Measurements from ENCODE around the gene KRTAP9-2.
"Not testable (repeated sequence)": the region's sequence is repeated elsewhere in the genome, so short reads cannot be mapped to it uniquely, and the experiment has no call there.

The KRTAP9-2 gene

GRCh38 chr17:41199421-41200078, 26.9 kb upstream of the KRTAP9-2 start:
- no peak overlapping the region for H3K9ac ChIP-seq (ENCODE audit: low read length)
- no peaks in the 10 kb centered on the region for H3K36me3 ChIP-seq (ENCODE audit: control insufficient read depth, insufficient read depth, low read length)
- no peaks in the 10 kb centered on the region for H3K4me1 ChIP-seq (ENCODE audit: control insufficient read depth, insufficient read depth, low read length)
- H3K27ac ChIP-seq (ENCODE audit: low read depth, low read length) = no peak overlapping the region
- H3K4me3 ChIP-seq (ENCODE audit: low read length) = no peak overlapping the region
- H3K27me3 ChIP-seq (ENCODE audit: control insufficient read depth, insufficient read depth, low read length) = no peaks in the 10 kb centered on the region

- Histone ChIP-seq H3K4me1 (ENCODE audit: control insufficient read depth, insufficient read depth, low read length) (no peaks in the 10 kb centered on the region), H3K36me3 (ENCODE audit: control insufficient read depth, insufficient read depth, low read length) (no peaks in the 10 kb centered on the region), H3K9ac (ENCODE audit: low read length) (no peak overlapping the region), H3K27ac (ENCODE audit: low read depth, low read length) (no peak overlapping the region), H3K27me3 (ENCODE audit: control insufficient read depth, insufficient read depth, low read length) (no peaks in the 10 kb centered on the region), H3K4me3 (ENCODE audit: low read length) (no peak overlapping the region)
Observed at GRCh38 chr17:41211845-41212466, 14.5 kb upstream of the KRTAP9-2 start.

DNA sequence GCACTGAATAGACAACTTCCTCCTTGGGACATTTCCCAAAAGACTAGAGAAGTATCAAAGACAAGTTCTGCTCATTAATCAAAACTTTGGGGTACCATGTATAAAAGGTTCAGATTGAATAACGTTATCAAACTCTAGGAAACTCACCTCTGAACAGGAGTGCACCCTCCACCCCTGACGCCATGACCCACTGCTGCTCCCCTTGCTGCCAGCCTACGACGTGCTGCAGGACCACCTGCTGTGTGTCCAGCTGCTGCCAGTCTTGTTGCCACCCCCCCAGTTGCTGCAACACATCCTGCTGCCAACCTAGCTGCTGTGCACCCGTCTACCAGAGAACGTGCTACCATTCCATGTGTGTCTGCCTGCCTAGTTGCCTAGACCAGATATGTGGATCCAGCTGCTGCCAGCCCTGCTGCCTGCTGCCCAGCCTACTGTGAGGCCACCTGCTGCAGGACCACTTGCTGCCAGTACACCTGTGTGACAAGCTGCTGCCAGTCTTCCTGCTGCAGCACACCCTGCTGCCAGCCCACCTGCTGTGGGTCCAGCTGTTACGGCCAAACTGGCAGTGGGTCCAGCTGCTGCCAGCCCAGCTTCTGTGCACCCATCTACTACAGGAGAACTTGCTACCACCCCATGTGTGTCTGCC, 13.8 kb upstream of the KRTAP9-2 start:
- Histone ChIP-seq H3K4me3 (ENCODE audit: low read length) (no peak overlapping the region), H3K27ac (ENCODE audit: low read depth, low read length) (no peak overlapping the region), H3K9ac (ENCODE audit: low read length) (no peak overlapping the region), H3K36me3 (ENCODE audit: control insufficient read depth, insufficient read depth, low read length) (no peaks in the 10 kb centered on the region), H3K4me1 (ENCODE audit: control insufficient read depth, insufficient read depth, low read length) (no peaks in the 10 kb centered on the region), H3K27me3 (ENCODE audit: control insufficient read depth, insufficient read depth, low read length) (no peaks in the 10 kb centered on the region)

DNA sequence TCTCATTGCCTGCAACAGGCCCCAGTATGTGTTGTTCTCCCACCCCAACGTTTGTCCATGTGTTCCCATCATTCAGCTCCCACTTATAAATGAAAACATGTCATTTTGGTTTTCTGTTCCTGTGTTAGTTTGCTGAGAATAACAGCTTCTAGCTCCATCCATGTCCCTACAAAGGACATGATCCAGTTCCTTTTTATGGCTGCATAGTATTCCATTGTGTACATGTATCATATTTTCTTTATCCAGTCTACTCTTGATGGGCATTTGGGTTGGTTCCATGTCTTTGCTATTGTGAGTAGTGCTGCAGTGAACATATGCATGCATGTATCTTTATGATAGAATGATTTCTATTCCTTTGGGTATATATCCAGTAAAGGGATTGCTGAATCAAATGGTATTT, 10.8 kb upstream of the KRTAP9-2 start:
- Histone ChIP-seq H3K9ac (ENCODE audit: low read length) (no peak overlapping the region), H3K36me3 (ENCODE audit: control insufficient read depth, insufficient read depth, low read length) (no peaks in the 10 kb centered on the region), H3K4me3 (ENCODE audit: low read length) (no peak overlapping the region), H3K4me1 (ENCODE audit: control insufficient read depth, insufficient read depth, low read length) (no peaks in the 10 kb centered on the region), H3K27me3 (ENCODE audit: control insufficient read depth, insufficient read depth, low read length) (no peaks in the 10 kb centered on the region), H3K27ac (ENCODE audit: low read depth, low read length) (no peak overlapping the region)

GRCh38 chr17:41223821-41224220, 2.6 kb upstream of the KRTAP9-2 start:
- H3K4me3 ChIP-seq (ENCODE audit: low read length) = no peak overlapping the region
- no peak overlapping the region for H3K27ac ChIP-seq (ENCODE audit: low read depth, low read length)
- peaks cover 2% of the 10 kb centered on the region for H3K27me3 ChIP-seq (ENCODE audit: control insufficient read depth, insufficient read depth, low read length)
- H3K9ac ChIP-seq (ENCODE audit: low read length) = no peak overlapping the region
- no peaks in the 10 kb centered on the region for H3K4me1 ChIP-seq (ENCODE audit: control insufficient read depth, insufficient read depth, low read length)
- H3K36me3 ChIP-seq (ENCODE audit: control insufficient read depth, insufficient read depth, low read length) = no peaks in the 10 kb centered on the region

GRCh38 chr17:41226051-41226450, 397 bp upstream of the KRTAP9-2 start:
- Histone ChIP-seq H3K36me3 (ENCODE audit: control insufficient read depth, insufficient read depth, low read length) (no peaks in the 10 kb centered on the region), H3K27me3 (ENCODE audit: control insufficient read depth, insufficient read depth, low read length) (peaks cover 2% of the 10 kb centered on the region), H3K4me1 (ENCODE audit: control insufficient read depth, insufficient read depth, low read length) (no peaks in the 10 kb centered on the region), H3K4me3 (ENCODE audit: low read length) (no peak overlapping the region), H3K9ac (ENCODE audit: low read length) (no peak overlapping the region), H3K27ac (ENCODE audit: low read depth, low read length) (no peak overlapping the region)

DNA sequence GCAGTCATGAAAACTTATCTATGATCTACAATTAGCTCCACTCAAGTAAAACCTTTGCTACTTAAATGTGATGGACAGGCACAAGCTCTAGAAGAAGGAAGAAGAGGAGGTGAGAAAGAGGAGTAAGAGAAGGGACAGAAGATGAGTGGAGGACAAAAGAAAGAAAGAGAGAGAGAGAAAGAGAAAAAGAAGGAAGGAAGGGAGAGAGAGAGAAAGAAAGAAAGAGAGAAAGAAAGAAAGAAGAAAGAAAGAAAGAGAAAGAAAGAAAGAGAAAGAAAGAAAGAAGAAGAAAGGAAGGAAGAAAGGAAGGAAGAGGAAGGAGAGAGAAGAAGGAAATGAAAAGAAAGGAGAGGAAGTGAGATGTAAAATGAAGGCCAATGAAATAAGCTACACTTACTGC, 3.6 kb downstream of the KRTAP9-2 start:
- H3K27me3 ChIP-seq (ENCODE audit: control insufficient read depth, insufficient read depth, low read length) = peaks cover 2% of the 10 kb centered on the region
- no peak overlapping the region for H3K27ac ChIP-seq (ENCODE audit: low read depth, low read length)
- no peaks in the 10 kb centered on the region for H3K4me1 ChIP-seq (ENCODE audit: control insufficient read depth, insufficient read depth, low read length)
- no peak overlapping the region for H3K9ac ChIP-seq (ENCODE audit: low read length)
- H3K4me3 ChIP-seq (ENCODE audit: low read length) = no peak overlapping the region
- no peaks in the 10 kb centered on the region for H3K36me3 ChIP-seq (ENCODE audit: control insufficient read depth, insufficient read depth, low read length)

GRCh38 chr17:41231731-41232130, 5.3 kb downstream of the KRTAP9-2 start:
- Histone ChIP-seq H3K4me1 (ENCODE audit: control insufficient read depth, insufficient read depth, low read length) (no peaks in the 10 kb centered on the region), H3K27ac (ENCODE audit: low read depth, low read length) (no peak overlapping the region), H3K9ac (ENCODE audit: low read length) (no peak overlapping the region), H3K27me3 (ENCODE audit: control insufficient read depth, insufficient read depth, low read length) (no peaks in the 10 kb centered on the region), H3K4me3 (ENCODE audit: low read length) (no peak overlapping the region), H3K36me3 (ENCODE audit: control insufficient read depth, insufficient read depth, low read length) (no peaks in the 10 kb centered on the region)

DNA sequence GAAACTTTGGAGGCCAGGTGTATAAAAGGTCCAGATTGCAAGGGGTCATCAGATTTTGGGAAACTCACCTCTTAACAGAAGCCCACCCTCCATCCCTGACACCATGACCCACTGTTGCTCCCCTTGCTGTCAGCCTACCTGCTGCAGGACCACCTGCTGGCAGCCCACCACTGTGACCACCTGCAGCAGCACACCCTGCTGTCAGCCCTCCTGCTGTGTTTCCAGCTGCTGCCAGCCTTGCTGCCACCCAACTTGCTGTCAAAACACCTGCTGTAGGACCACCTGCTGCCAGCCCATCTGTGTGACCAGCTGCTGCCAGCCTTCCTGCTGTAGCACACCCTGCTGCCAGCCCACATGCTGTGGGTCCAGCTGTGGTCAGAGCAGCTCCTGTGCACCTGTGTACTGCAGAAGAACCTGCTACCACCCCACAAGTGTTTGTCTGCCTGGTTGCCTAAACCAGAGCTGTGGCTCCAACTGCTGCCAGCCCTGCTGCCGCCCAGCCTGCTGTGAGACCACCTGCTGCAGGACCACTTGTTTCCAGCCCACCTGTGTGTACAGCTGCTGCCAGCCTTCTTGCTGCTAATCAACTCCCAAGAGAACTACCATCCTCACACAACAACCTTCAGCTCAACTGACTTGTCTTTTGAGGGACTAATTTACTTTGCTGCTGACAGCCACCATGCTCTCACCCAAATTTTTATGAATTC, 6.1 kb downstream of the KRTAP9-2 start, which contains the start of gene KRTAP9-3:
Gene KRTAP9-3, plus strand, starts transcription at position 51 of the 707 bp plus-strand sequence. Its CDS starts 53 bp downstream, at position 104.
- H3K9ac ChIP-seq (ENCODE audit: low read length); H3K36me3 ChIP-seq (ENCODE audit: control insufficient read depth, insufficient read depth, low read length); H3K27ac ChIP-seq (ENCODE audit: low read depth, low read length); H3K4me1 ChIP-seq (ENCODE audit: control insufficient read depth, insufficient read depth, low read length); H3K4me3 ChIP-seq (ENCODE audit: low read length); H3K27me3 ChIP-seq (ENCODE audit: control insufficient read depth, insufficient read depth, low read length): not testable (repeated sequence)

GRCh38 chr17:41237116-41237515, 10.7 kb downstream of the KRTAP9-2 start:
- H3K27ac ChIP-seq (ENCODE audit: low read depth, low read length); H3K36me3 ChIP-seq (ENCODE audit: control insufficient read depth, insufficient read depth, low read length); H3K4me3 ChIP-seq (ENCODE audit: low read length); H3K9ac ChIP-seq (ENCODE audit: low read length); H3K27me3 ChIP-seq (ENCODE audit: control insufficient read depth, insufficient read depth, low read length); H3K4me1 ChIP-seq (ENCODE audit: control insufficient read depth, insufficient read depth, low read length): not testable (repeated sequence)

DNA sequence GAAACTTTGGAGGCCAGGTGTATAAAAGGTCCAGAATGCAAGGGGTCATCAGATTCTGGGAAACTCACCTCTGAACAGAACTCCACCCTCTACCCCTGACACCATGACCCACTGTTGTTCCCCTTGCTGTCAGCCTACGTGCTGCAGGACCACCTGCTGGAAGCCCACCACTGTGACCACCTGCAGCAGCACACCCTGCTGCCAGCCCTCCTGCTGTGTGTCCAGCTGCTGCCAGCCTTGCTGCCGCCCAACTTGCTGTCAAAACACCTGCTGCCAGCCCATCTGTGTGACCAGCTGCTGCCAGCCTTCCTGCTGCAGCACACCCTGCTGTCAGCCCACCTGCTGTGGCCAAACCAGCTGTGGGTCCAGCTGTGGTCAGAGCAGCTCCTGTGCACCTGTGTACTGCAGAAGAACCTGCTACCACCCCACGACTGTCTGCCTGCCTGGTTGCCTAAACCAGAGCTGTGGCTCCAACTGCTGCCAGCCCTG, 11.5 kb downstream of the KRTAP9-2 start, which contains the start of gene KRTAP9-8:
Gene KRTAP9-8, plus strand, starts transcription at position 51 of the 489 bp plus-strand sequence. Its CDS starts 53 bp downstream, at position 104.
- H3K9ac ChIP-seq (ENCODE audit: low read length); H3K27me3 ChIP-seq (ENCODE audit: control insufficient read depth, insufficient read depth, low read length); H3K27ac ChIP-seq (ENCODE audit: low read depth, low read length); H3K4me1 ChIP-seq (ENCODE audit: control insufficient read depth, insufficient read depth, low read length); H3K4me3 ChIP-seq (ENCODE audit: low read length); H3K36me3 ChIP-seq (ENCODE audit: control insufficient read depth, insufficient read depth, low read length): not testable (repeated sequence)

Measured in rectal smooth muscle tissue (tissue), 1 donor.